MCF 10A (cell line): ENCODE data around the gene ARHGAP21. TPM values are rescaled to one million over a fixed set of nuclear protein-coding genes. Genes with fewer than 3 reads are reported as not detected.

Experiments
- BruUV-seq: library from RNA; stranded (reverse); fragments of 400-500 nt; replicated peaks from 2 replicates; lab custom pipeline; 2021; lab: Mats Ljungman, UMichigan
- CTCF ChIA-PET: fragments of 300-600 bp; sonication (Branson Sonifier 250); formaldehyde crosslinking; extraction: SDS; loops from one replicate; lab custom pipeline; 2021; ENCODE audit warnings: antibody characterized with exemption, inconsistent platforms; lab: Yijun Ruan, JAX
- POLR2A ChIA-PET: fragments of 300-600, 350-650 bp; sonication (Branson Sonifier 250); formaldehyde crosslinking; extraction: SDS; loops from one replicate; lab custom pipeline; 2020; ENCODE audit warnings: antibody characterized with exemption, inconsistent platforms; lab: Yijun Ruan, JAX
- DNase-seq: peaks from one replicate; pipeline ENCODE4 v3.0.0-alpha.2; 2018; ENCODE audit not compliant: unreplicated experiment
- H3K27ac Mint-ChIP-seq: one replicate; pipeline ENCODE4 v1.8.0; 2022; ENCODE audit warnings: mild to moderate bottlenecking, low read depth, mixed read lengths; ENCODE audit not compliant: unreplicated experiment
- H3K27me3 Mint-ChIP-seq: one replicate; pipeline ENCODE4 v1.8.0; 2022; ENCODE audit warnings: mixed read lengths; ENCODE audit not compliant: insufficient read depth, unreplicated experiment
- H3K36me3 Mint-ChIP-seq: one replicate; pipeline ENCODE4 v1.8.0; 2022; ENCODE audit warnings: mild to moderate bottlenecking, moderate library complexity, mixed read lengths; ENCODE audit not compliant: insufficient read depth, unreplicated experiment
- H3K4me1 Mint-ChIP-seq: one replicate; pipeline ENCODE4 v1.8.0; 2022; ENCODE audit warnings: mixed read lengths; ENCODE audit not compliant: insufficient read depth, unreplicated experiment
- H3K4me3 Mint-ChIP-seq: one replicate; pipeline ENCODE4 v1.8.0; 2022; ENCODE audit warnings: mild to moderate bottlenecking, moderate library complexity, mixed read lengths; ENCODE audit not compliant: unreplicated experiment
- H3K9me3 Mint-ChIP-seq: one replicate; pipeline ENCODE4 v1.8.0; 2022; ENCODE audit warnings: mixed read lengths; ENCODE audit not compliant: unreplicated experiment
- CTCF ChIP-seq: fragments of 200-600 bp; IDR thresholded peaks from one replicate; pipeline ENCODE4 v1.8.0; 2022; ENCODE audit warnings: antibody characterized with exemption, mild to moderate bottlenecking; ENCODE audit not compliant: unreplicated experiment
- intact Hi-C: fragments of 100-400 bp; cut with micrococcal nuclease; formaldehyde crosslinking; loops from 2 replicates; pipeline ENCODE4 v1.14.1; 2022
- total RNA-seq: library from RNA; stranded (reverse); gene quantifications from 2 replicates; pipeline ENCODE4 v1.2.3, GENCODE V29; 2022

ARHGAP21 gene
- total RNA-seq, 1 experiment from 2014 or later, result 85.1 TPM

- ChIA-PET POLR2A (no interaction called here), CTCF (no interaction called here)
- TF ChIP-seq CTCF, result no peak
- Mint-ChIP-seq H3K9me3 (no peaks in the 10 kb centered on the region), H3K4me3 (no peak overlapping the region), H3K27ac (no peak overlapping the region), H3K4me1 (peaks cover 7% of the 10 kb centered on the region), H3K36me3 (no peaks in the 10 kb centered on the region), H3K27me3 (no peaks in the 10 kb centered on the region)
- intact Hi-C loops, result no loop called here
- no peak for DNase-seq
- BruUV-seq, result no TSS peak
These were observed 71.8 kb downstream of the ARHGAP21 start for GRCh38 chr10:24651923-24652322.

GRCh38 chr10:24650669-24651391 is 72.9 kb downstream of the ARHGAP21 start:
- Mint-ChIP-seq H3K4me3 (no peak overlapping the region), H3K27me3 (no peaks in the 10 kb centered on the region), H3K9me3 (no peaks in the 10 kb centered on the region), H3K4me1 (peaks cover 7% of the 10 kb centered on the region), H3K27ac (no peak overlapping the region), H3K36me3 (no peaks in the 10 kb centered on the region)
- BruUV-seq, result no TSS peak
- DNase-seq, result no peak
- ChIA-PET POLR2A (no interaction called here), CTCF (interaction anchor here (0.6 kb wide), 1 partner anchor 32 kb away, joined by 3 read pairs; no protein-coding TSS in a partner anchor)
- intact Hi-C loops, result no loop called here
- TF ChIP-seq CTCF, result no peak

- H3K36me3 Mint-ChIP-seq, result no peaks in the 10 kb centered on the region
- peaks cover 2% of the 10 kb centered on the region for H3K4me1 Mint-ChIP-seq
- TF ChIP-seq CTCF, result no peak
- no TSS peak for BruUV-seq
- POLR2A ChIA-PET, result interaction anchor here (1.2 kb wide), 1 partner anchor 77 kb away, joined by 5 read pairs; no protein-coding TSS in a partner anchor
- H3K9me3 Mint-ChIP-seq, result no peaks in the 10 kb centered on the region
- CTCF ChIA-PET, result interaction anchor here (0.6 to 0.7 kb wide), 2 partner anchors 243 to 370 kb away, joined by 3 to 4 read pairs; no protein-coding TSS in a partner anchor
- no peak overlapping the region for H3K4me3 Mint-ChIP-seq
- no peak for DNase-seq
- intact Hi-C loops, result loop anchor here (10.0 kb wide), 1 partner anchor 219 kb away; no protein-coding TSS in a partner anchor
- no peak overlapping the region for H3K27ac Mint-ChIP-seq
- no peaks in the 10 kb centered on the region for H3K27me3 Mint-ChIP-seq
These were observed 77.9 kb downstream of the ARHGAP21 start for GRCh38 chr10:24645784-24646183.

- no TSS peak for BruUV-seq
- ChIA-PET CTCF (interaction anchor here (0.7 to 1.0 kb wide), 2 partner anchors 291 to 371 kb away, joined by 3 read pairs; no protein-coding TSS in a partner anchor), POLR2A (interaction anchor here (0.7 kb wide), 1 partner anchor 77 kb away, joined by 3 read pairs; no protein-coding TSS in a partner anchor)
- H3K27me3 Mint-ChIP-seq, result no peaks in the 10 kb centered on the region
- H3K4me1 Mint-ChIP-seq, result peaks cover 6% of the 10 kb centered on the region
- no peak overlapping the region for H3K4me3 Mint-ChIP-seq
- H3K36me3 Mint-ChIP-seq, result no peaks in the 10 kb centered on the region
- intact Hi-C loops, result loop anchor here (10.0 kb wide), 1 partner anchor 220 kb away; no protein-coding TSS in a partner anchor
- TF ChIP-seq CTCF, result no peak
- H3K9me3 Mint-ChIP-seq, result no peaks in the 10 kb centered on the region
- no peak for DNase-seq
- no peak overlapping the region for H3K27ac Mint-ChIP-seq
These were observed 78.7 kb downstream of the ARHGAP21 start for GRCh38 chr10:24645022-24645421.
